IPS-18c (cell line): ENCODE data around the gene AKT1S1.

Experiments
- H3K4me3 ChIP-seq: 2 replicates; pipeline ENCODE4 v1.7.0; 2013; ENCODE audit warnings: low read depth, mild to moderate bottlenecking, low read length, moderate library complexity; ENCODE audit not compliant: insufficient read depth
- H3K9me3 ChIP-seq: one replicate; pipeline ENCODE4 v1.6.1; 2013; ENCODE audit warnings: mild to moderate bottlenecking, low read length, moderate library complexity; ENCODE audit not compliant: control insufficient read depth, insufficient read depth

The AKT1S1 gene

GRCh38 chr19:49863254-49863934, 13.8 kb downstream of the AKT1S1 start:
- Histone ChIP-seq H3K9me3 (peaks cover 2% of the 10 kb centered on the region), H3K4me3 (no peak overlapping the region)

DNA sequence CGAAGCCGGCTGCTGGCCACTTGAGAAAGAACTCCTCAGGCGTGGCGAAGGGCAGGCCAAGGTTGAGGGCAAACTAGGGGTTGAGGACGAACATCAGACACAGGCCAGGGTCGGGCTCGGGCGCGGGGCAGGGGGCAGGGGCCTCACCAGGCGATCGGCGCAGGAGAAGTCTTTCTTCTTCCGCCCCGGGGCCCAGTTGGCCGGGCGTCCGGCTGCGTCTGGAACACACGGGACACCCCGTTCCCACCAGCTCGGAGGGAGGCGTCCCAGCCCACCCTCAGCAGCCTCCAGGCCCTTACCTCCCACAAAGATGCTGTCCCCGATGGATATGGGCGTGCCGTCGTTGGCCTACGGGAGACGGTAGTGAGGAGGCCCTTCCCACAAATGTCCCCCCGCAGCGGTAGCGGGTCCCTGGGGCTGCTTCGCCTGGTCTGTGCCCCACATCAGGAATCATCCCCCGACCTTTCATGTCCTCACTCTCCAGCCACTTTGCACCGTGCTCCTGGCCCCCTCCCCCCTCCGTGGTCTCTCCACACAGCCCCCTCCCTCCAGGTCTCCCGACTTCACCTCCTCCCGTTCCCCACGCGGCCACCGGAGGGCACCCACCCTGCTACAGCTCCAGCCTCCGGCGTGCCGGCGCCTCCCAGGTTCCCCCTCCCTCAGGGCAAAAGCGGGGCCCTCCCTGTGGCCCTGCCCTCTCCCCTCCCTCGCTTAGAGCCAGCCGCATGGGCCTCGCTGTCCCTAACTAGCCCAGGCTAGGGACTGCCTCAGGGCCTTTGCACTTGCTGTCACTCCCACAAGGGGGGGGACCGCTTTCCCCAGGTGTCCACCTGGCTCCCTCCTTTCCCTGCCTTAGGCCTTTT, 14.5 kb downstream of the AKT1S1 start:
- Histone ChIP-seq H3K4me3 (no peak overlapping the region), H3K9me3 (no peaks in the 10 kb centered on the region)

DNA sequence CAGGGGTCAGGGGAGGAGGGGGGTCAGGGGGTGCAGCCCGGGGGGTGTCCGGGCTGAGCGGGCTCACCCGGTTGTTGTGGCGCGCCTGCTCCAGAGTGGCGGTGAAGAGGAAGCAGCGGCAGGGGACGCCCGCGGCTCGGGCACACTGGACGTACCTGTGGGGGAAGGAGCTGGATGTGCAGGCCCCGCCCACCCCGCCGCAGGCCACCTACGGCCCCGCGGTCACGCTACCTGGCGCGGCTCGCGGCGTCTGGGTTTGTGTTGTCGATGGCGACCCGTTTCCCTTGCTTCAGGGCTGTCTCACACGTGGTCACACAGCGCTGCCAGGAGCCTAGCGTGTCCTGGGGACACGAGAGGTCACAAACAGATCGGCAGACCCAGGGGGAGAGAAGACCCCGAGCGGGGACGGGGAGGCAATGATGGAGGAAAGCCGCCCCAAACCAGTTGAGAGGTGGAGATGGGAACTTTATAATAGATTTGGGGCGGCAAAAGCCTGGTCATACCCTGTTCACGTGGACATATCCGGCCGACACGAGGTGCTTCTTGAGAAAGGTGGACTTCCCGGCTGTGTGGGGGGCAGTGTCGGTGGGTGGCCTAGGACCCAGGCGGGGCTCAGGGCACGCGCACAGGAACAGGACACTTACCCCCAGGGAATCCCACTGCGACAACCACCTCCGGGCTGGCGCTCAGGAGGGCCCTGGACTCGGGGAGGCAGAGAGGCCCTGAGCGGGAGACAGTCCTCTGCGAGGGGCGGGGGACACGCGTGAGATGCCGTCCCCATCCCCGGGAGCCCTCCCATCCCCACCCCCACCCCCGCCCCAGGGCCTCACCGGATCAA, 15.4 kb downstream of the AKT1S1 start:
- no peaks in the 10 kb centered on the region for H3K9me3 ChIP-seq

GRCh38 chr19:49861107-49861506, 16.0 kb downstream of the AKT1S1 start:
- Histone ChIP-seq H3K9me3 (no peaks in the 10 kb centered on the region), H3K4me3 (no peak overlapping the region)

More for the DNA sequence above, 15.4 kb downstream of the AKT1S1 start:
- H3K4me3 ChIP-seq: no peak overlapping the region

DNA sequence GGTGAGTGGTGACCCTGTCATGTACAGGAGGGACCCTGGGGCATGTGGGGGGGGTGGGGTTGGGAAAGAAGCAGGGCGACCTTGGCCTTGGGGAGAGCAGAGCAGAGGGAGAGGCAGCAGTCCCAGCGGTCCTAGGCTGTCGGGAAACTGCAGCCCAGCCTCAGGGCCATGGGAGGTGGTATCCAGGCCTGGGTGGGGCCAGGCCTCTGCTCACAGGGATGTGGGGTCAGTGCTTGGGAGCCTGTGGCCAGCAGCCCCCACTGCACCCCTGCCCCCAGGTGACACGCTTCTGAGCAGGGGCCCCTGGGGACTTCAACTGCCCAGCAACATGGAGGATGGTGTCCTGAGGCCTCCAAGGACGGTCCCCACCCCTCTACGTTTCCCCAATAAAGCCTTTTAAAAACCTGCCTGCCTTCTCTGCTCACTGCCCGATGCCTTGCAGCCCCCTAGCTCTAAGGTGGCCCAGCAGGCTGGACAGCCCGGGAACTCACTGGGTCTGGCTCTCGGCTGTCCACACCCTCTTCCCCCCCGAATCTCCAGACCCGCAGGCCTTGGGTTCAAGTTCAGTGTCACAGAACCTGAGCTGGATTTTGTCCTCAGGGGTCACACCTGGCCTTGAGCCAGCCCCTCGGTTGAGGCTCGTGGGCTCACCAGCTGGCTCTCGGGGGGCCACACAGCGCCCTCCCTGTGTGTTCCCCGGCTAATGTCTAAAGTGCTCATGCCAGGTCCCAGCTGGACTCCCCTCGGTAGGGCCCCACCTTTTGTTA, 16.6 kb downstream of the AKT1S1 start:
- Histone ChIP-seq H3K9me3 (no peaks in the 10 kb centered on the region), H3K4me3 (no peak overlapping the region)

- Histone ChIP-seq H3K9me3 (no peaks in the 10 kb centered on the region), H3K4me3 (no peak overlapping the region)
These were observed 17.3 kb downstream of the AKT1S1 start for GRCh38 chr19:49859682-49860335.

GRCh38 chr19:49858088-49858985, 18.8 kb downstream of the AKT1S1 start:
- no peaks in the 10 kb centered on the region for H3K9me3 ChIP-seq
- H3K4me3 ChIP-seq: no peak overlapping the region

DNA sequence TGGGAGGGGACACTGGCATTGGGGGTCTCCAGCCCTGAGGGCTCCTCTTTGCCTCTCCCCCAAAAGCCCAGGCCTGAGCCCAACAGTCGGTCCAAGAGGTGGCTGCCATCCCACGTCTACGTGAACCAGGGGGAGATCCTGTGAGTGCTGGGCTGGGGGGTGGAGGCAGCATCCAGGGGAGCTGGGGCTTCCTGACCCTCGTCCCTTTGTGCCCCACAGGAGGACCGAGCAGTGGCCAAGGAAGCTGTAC, 19.4 kb downstream of the AKT1S1 start:
- H3K9me3 ChIP-seq: no peaks in the 10 kb centered on the region
- no peak overlapping the region for H3K4me3 ChIP-seq

DNA sequence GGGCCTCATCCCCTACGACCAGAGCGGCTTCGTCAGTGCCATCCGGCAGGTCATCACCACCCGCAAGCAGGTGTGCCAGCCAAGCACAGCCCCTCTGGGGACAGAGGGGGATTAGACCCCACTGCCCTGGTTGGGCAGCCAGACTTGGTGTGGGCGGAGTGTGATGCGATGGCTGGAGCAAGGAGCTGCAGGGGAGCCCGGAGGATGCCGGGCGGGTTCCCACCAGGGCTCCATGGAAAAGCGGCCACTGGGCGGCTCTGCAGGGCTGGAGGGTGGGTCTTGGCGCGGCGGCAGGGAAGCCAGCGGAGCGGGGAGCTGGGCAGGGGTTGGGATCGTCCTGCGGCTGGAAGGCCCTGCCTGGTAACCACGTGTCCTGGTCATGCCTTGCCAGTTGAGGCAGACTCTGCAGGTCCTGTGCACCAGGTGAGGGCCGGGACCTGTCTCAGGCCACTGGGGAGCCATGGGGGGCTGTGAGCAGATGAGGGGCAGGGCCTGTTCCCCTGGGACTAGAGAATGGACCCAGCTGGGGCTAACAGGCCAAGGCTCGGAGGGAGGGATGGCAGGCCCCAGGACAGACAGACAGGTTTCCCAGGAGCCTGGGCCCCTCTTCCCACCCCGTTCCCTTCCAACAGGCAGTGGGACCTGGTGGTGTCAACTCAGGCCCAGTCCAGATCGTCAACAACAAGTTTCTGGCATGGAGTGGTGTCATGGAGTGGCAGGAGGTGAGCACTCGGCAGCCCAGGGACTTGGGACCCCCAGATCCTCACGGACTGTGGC, 19.9 kb downstream of the AKT1S1 start:
- H3K9me3 ChIP-seq: no peaks in the 10 kb centered on the region
- no peak overlapping the region for H3K4me3 ChIP-seq

DNA sequence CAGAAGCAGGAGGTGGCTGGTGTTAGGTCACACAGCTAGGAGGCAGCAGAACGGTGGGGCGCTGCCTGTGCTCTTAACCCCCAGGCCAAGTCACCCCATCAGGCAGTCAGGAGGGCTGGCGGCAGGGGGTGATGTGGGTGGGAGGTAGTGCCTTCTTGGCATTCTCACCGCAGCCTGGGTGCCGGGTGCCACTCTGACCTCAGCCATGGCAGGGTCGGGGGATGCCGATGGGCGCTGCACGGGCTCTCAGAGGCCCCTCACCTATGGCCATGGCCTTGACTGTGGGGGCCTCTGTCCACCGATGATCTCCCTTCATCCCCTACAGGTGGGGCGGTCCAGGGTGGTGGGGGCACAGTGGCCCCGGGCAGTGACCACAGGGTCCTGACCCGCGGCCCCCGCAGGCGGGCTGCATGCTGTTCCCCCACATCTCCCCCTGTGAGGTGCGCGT, 20.6 kb downstream of the AKT1S1 start:
- H3K4me3 ChIP-seq: no peak overlapping the region
- no peaks in the 10 kb centered on the region for H3K9me3 ChIP-seq

GRCh38 chr19:49855676-49856573, 21.2 kb downstream of the AKT1S1 start:
- no peak overlapping the region for H3K4me3 ChIP-seq
- no peaks in the 10 kb centered on the region for H3K9me3 ChIP-seq

DNA sequence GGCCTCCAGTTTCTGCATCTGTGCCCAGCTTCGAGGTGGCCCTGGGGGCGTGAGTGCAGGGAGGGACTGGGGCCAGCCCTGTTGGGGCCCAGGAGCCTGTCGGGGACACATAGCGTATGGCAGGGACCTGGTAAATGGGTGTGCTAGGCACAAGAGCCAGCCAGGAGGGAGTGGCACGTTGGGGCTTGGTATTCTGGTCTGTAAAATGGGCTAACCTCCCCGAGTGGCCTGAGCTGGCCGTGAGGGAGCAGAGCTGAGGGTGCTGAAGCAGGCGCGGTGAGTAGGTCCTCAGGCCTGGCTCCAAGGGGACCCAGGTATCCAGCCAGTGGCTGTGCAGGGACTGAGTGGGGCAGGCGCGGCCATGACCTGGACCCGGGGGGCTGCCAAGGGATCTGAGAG, 21.9 kb downstream of the AKT1S1 start:
- Histone ChIP-seq H3K9me3 (no peaks in the 10 kb centered on the region), H3K4me3 (no peak overlapping the region)

DNA sequence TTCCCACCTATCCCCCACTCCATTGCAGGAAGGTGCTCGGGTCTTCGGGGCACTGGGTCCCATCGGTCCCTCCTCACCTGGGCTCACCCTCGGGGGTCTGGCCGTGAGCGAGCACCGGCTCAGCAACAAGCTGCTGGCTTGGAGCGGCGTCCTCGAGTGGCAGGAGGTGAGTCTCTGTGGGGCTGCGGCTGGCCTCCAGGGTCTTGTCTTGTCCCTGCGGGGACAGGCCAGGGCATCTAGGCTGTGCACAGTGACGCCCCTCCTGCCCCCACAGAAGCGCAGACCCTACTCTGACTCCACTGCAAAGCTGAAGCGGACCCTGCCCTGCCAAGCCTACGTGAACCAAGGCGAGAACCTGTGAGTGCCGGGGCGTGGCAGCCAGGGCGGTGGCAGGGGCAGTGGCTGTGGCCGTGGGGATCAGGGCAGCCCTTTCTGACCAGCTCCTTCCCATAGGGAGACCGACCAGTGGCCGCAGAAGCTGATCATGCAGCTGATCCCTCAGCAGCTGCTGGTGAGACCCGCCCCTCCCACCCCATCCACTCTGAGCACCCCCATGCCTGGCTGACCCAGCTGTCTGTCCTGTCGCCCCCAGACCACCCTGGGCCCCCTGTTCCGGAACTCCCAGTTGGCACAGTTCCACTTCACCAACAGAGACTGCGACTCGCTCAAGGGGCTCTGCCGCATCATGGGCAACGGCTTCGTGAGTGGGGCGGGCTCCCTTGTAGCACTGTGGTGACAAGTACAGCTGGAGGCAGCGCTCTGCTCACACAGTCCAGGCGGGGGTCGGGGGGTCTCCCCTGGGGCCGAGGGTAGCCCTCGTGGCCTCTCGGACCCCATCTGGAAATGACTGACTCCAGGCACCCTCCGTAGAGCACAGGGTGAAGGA, 22.5 kb downstream of the AKT1S1 start:
- Histone ChIP-seq H3K9me3 (no peaks in the 10 kb centered on the region), H3K4me3 (no peak overlapping the region)
